ENCODE data around the gene ELMO1.

The ELMO1 gene

DNA sequence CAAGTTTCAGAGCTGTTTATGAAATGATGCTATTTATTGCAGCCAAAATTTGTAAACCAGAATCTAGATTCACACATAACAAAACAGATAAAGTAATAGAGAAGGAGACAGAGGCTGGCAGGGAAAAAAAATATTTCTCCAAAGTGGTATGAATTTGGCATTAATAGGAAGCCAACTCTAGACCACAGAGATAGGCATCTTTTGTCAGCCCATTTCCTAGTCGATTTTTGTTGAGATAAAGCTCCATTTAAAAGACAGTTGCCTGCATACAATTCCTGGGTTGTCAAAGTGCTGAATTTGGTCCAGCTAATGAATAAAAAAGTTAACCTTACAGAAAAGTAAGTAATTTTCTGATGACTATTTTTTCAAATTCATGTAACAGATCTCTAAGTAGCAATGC, 219.3 kb downstream of the ELMO1 start:
- in situ Hi-C loops (cut with HindIII; ENCODE audit: low pct_ligation_motif_present, low pct_unique_long_range_greater_than_20kb, low sequenced_read_pairs): no loop called here

DNA sequence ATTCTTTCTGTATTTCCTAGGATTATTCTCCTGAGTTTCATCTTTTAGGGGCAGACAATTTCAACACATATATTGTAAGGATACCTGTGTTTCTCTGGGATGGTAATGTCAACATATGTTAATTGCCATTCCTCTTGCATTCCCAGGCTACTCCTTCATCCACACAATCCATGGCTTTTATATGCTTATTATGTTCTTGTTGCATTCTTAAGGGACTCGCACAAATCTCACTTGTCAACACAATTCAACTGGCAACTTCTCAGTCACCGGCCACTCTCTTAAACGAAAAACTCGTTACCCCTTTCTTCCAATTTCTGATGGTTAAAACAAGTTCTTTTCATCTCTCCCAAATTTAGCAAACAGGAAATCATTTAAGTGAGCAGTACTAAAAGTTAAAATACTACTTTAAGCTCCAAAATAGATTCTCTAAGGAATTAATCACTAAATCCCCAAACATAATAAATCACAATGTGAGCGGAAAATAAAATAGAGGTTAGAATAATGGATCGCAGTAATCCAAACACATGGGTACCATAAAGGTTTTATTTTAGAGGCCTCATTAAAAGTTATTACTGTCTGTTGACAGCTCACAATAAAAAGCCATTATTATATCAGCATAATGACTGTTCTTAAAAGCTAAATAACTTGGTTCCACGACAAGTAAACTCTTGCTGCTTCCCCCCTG, 223.2 kb downstream of the ELMO1 start:
- in situ Hi-C loops (cut with HindIII; ENCODE audit: low pct_ligation_motif_present, low pct_unique_long_range_greater_than_20kb, low sequenced_read_pairs): no loop called here
- no peak for DNase-seq

More for the DNA sequence above, 219.3 kb downstream of the ELMO1 start:
- no peak for DNase-seq

DNA sequence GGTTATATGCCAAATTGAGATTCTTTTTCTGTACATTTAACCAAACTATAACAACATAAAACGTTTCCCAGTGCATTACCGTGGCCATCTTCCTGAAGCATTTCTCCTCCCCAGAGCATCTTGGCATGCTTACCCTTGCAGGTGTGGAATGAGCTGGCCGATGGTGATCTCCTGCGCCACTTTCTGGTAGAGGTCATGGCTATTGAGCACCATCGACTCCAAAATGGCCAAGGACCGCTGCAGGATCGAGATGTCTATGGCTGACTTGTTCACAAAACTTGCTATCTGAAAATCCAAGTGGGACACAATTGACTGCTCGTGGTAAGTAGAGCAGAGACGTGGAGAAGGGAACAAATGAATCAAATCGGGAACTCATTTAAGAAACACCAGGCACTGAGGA, 223.9 kb downstream of the ELMO1 start:
- in situ Hi-C loops (cut with HindIII; ENCODE audit: low pct_ligation_motif_present, low pct_unique_long_range_greater_than_20kb, low sequenced_read_pairs): loop anchor here (25.0 kb wide), 1 partner anchor 737 kb away; no protein-coding TSS in a partner anchor

DNA sequence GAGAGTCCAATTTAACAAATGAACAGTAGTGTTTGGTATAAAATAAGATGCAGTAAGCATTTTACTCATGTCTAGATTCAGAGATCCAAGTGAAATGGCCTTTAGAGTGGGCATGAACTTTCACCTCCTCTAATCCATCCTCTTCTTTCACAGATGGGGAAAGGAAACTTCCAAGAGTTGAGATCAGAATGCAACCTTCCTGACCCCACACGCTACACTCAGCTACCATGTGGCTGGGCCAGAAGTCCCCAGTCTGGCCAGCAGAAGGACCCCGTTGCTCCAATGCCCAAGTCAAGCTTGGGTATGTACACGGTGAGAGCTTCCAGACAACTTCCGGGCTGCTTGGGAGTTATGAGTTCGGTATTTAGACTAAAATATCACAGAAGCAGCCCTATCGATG, 228.0 kb downstream of the ELMO1 start:
- in situ Hi-C loops (cut with HindIII; ENCODE audit: low pct_ligation_motif_present, low pct_unique_long_range_greater_than_20kb, low sequenced_read_pairs): loop anchor here (25.0 kb wide), 1 partner anchor 733 kb away; no protein-coding TSS in a partner anchor
- no peak for DNase-seq

More for the DNA sequence above, 223.9 kb downstream of the ELMO1 start:
- DNase-seq: no peak

DNA sequence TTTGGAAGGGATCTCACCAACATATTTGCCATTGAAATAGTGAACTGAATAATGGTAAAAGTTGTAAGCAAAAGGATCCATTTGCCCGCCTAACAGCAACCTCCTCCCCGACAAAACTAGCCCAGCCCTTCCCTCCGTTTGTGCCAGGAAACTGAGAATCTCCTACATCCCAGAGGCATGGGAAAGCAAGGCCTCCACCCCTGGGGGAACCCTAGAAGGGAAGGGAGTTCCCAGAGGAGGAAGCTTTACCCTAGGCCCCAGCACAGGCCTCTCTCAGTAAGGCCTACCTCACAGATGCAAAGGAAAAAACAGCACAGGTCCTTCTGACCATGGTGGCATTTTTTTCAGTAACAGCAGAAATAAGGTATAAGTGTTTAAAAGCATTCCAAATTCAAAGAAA, 229.7 kb downstream of the ELMO1 start:
- in situ Hi-C loops (cut with HindIII; ENCODE audit: low pct_ligation_motif_present, low pct_unique_long_range_greater_than_20kb, low sequenced_read_pairs): loop anchor here (25.0 kb wide), 1 partner anchor 732 kb away; no protein-coding TSS in a partner anchor
- DNase-seq: no peak

DNA sequence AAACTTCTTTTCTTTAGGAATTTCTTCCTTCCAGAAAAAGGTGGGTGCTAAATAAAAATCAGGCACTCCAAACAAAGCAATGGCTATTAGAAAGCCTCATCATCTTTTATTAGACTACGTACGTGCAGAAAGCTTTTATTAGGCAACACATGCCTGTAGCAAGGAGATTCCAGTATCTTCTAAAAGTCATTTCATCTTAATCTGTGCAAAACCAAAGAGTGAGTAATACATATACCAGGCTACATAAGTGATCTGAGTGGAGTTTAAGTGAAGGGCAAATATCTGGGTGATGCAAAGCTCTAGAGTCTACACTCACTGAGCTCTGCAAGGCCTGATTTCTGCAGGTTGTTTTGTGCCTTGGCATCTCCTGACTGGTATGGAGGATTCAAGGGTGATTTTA, 231.7 kb downstream of the ELMO1 start:
- no peak for DNase-seq
- in situ Hi-C loops (cut with HindIII; ENCODE audit: low pct_ligation_motif_present, low pct_unique_long_range_greater_than_20kb, low sequenced_read_pairs): loop anchor here (25.0 kb wide), 1 partner anchor 730 kb away; no protein-coding TSS in a partner anchor

DNA sequence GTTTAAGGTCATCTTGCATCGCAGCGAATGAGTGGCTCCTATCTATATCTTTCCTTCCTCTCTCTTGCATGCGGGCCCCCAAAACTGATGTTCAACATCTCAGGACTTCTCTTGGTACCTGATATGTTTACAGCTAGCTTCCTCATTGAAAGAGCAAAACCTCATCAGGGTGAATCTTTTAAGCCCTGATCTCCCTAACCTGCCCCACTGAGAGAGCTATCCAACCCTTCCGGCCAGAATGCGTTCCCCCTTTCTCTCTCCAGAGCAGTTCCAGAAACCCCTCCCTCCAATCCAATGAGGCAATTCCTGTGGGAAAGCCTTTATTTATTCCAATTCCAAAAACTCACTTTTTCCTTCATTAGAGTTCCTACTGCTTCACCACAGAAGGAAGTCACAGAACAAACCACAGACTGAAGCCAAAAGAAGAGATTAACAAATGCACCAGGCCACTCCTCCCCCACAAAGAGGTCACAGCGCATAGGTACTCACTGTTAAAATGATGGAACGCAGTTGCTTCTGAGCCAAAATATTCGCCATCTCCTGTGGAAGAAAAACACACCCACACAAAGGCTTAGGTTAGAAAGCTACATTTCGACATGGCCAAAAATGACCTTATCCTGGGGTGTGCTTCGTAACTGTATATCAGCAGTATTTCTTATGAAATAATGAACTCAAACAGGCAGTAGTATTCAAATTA, 232.4 kb downstream of the ELMO1 start:
- no peak for DNase-seq
- in situ Hi-C loops (cut with HindIII; ENCODE audit: low pct_ligation_motif_present, low pct_unique_long_range_greater_than_20kb, low sequenced_read_pairs): loop anchor here (25.0 kb wide), 1 partner anchor 729 kb away; no protein-coding TSS in a partner anchor

DNA sequence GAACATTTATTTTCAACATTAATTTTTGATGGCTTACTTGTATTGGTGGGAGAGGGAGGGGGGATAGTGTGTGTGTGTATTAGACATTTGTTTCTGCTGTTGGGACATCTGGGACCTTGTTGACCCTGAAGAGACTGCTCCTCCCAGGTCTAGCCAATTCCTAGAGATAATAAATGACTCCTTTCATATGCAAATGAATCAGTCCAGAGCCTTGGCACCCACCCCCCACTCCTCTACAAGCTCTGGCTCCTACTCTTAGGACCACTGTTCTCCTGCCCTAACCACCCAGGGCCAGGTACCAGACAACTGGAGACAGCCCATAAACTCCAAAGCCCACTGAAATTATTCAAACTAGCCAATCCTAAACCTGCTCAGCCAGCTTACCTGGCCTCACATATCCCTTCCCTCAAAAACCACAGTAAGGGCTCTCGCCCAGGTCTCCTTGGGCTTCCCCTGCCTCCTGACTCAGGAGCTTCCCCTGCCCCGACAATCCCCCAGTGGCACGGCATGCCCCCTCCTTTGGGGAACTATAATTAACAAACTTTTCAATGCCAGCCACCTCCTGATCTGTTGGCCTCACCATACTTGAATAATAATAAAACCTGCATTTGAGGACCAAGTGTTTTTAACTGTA, 233.3 kb downstream of the ELMO1 start:
- no peak for DNase-seq
- in situ Hi-C loops (cut with HindIII; ENCODE audit: low pct_ligation_motif_present, low pct_unique_long_range_greater_than_20kb, low sequenced_read_pairs): loop anchor here (25.0 kb wide), 1 partner anchor 728 kb away; no protein-coding TSS in a partner anchor

DNA sequence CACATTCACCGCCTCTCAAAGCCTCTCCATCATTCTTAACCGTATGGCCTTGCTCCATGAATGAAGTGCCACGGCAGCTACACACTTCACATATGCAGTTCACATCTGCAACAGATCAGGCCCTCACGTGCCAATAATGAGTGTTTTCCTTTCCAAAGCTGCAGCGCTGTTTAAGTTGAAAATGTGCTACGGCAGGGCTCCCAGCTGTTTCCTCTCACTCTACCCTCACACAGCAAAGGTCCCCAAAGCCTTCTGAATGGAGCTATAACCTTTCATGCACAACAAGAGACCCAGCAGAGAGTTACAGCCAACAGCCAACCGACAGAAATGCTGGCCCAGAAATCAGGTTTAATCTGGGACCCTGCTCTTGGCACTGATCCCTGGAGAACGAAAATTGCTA, 236.1 kb downstream of the ELMO1 start:
- in situ Hi-C loops (cut with HindIII; ENCODE audit: low pct_ligation_motif_present, low pct_unique_long_range_greater_than_20kb, low sequenced_read_pairs): loop anchor here (25.0 kb wide), 1 partner anchor 725 kb away; no protein-coding TSS in a partner anchor
- no peak for DNase-seq

DNA sequence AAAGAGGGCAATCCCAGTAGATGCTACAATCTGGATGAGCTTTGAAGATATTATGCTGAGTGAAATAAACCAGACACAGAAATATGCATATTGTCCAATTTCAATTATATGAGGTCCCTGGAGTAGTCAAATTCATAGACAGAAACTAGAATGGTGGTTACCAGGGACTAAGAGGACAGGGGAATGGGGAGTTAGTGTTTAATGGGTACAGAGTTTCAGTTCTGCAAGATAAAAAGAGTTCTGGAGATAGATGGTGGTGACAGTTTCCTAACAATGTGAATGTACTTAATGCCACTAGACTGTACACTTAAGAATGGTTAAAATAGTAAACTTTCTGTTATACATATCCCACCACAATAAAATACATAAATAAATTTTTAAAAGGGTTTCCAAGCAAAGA, 236.6 kb downstream of the ELMO1 start:
- in situ Hi-C loops (cut with HindIII; ENCODE audit: low pct_ligation_motif_present, low pct_unique_long_range_greater_than_20kb, low sequenced_read_pairs): loop anchor here (25.0 kb wide), 1 partner anchor 725 kb away; no protein-coding TSS in a partner anchor

DNA sequence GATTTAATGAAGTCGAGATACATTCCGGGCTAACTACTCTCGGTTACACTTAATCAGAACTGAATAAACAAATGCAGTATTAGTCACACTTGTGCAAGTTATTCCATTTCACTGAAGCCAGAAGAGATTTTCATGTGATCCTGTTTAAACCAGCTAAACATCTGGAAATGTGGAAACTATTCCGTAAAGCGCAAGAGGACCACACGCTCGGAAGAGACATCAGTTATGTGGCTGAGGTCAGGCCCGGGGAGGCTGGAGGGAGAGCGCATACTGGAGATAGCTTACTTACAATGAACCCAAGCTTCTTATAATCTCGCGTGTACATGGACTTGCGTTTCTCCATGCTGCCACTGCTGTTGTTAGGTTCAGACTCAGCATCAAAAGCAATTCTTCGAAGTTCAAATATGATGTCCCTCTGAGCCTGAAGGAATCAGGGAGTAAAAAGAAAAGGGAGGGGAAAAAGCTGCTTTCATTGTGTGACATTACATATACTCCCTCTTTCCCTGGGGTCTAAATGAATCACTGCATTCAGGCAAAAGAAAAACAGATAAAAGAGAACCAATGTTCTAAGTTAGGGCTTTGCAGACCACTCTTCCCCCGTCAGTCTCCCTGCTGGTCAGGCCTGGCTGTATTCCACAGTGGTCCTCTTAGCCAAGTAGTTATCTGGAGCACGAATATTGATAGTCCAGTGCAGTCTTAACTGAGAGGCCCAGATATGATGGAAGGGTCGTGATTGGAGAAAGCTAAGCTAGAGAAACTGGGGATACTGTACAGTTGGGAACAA, 237.4 kb downstream of the ELMO1 start:
- in situ Hi-C loops (cut with HindIII; ENCODE audit: low pct_ligation_motif_present, low pct_unique_long_range_greater_than_20kb, low sequenced_read_pairs): loop anchor here (25.0 kb wide), 1 partner anchor 724 kb away; no protein-coding TSS in a partner anchor
- DNase-seq: no peak

More for the DNA sequence above, 236.6 kb downstream of the ELMO1 start:
- DNase-seq: no peak

DNA sequence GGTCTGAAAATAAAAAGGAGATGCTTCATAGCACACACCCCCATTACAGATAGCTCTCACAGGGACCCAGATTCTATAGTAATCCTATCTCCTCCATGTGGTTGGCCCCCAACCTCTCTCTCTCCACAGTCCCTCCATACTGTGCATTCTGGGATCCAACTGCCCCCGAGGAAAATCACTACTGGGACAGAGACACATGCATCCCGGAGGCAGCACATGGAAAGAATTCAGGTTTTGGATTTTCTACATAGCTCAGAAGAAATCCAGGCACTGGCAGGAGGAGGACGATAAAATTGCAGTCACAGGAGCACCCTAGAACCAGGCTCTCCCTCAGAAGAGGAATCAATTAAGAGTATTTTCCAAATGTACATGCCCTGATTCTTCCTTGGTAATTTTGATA, 239.5 kb downstream of the ELMO1 start:
- in situ Hi-C loops (cut with HindIII; ENCODE audit: low pct_ligation_motif_present, low pct_unique_long_range_greater_than_20kb, low sequenced_read_pairs): loop anchor here (25.0 kb wide), 1 partner anchor 722 kb away; no protein-coding TSS in a partner anchor

DNA sequence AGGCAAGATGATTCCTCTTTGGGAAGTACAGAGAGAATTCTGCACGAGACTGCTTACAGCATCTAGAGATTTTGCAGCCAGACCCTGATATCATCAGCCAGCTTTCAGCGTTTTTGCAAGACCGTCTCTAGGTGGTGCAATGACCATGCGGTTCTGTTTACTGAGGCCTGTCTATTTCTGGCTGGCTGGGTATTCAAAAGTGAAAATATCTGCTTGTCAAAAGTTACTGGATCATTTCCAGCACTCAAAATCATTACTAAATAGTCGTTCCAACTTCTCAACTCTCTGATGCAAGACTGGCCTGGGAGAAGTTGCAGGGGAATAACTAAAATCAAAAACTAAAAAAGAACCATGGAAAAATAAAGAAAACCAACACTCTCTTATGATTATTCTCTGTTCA, 240.1 kb downstream of the ELMO1 start:
- in situ Hi-C loops (cut with HindIII; ENCODE audit: low pct_ligation_motif_present, low pct_unique_long_range_greater_than_20kb, low sequenced_read_pairs): loop anchor here (25.0 kb wide), 1 partner anchor 721 kb away; no protein-coding TSS in a partner anchor

More for the DNA sequence above, 239.5 kb downstream of the ELMO1 start:
- no peak for DNase-seq

DNA sequence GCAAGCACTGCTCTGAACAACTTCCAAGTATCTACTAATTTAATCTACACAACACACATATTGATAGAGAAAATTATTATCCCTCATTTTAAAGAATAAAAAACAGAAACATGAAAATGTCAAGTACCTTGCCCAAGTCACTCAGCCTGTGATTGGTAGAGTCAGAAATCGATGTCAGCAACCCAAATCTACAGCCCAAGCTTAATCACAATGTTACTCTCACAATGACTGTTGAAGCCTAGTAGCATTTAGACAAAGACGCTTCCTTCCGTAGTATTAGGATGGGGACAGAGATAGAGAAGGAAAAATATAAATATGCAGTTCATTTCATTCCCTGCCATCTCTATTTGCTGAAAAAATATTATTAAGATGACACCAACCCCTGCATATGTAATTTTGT, 242.5 kb downstream of the ELMO1 start:
- in situ Hi-C loops (cut with HindIII; ENCODE audit: low pct_ligation_motif_present, low pct_unique_long_range_greater_than_20kb, low sequenced_read_pairs): loop anchor here (25.0 kb wide), 1 partner anchor 719 kb away; no protein-coding TSS in a partner anchor
- DNase-seq: no peak

More for the DNA sequence above, 240.1 kb downstream of the ELMO1 start:
- DNase-seq: peak; percentile 44

DNA sequence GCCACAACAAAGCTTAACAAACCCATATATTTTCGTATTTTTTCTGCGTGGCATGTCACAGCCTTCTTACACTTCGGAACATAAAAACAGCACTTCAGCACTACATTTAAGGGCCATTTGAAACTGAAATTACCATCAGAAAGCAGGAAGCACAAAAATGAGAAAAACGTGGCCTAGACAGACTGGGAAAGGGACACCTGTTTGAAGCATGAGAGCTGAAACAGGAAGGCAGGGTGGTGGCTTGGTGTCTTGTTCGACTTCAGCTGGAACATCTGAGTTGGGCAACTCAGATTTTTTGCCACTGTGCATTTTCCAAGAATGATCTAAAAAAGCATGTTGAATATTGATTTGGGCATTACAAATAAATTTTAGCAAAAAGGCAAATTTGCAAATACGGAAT, 243.2 kb downstream of the ELMO1 start:
- no peak for DNase-seq
- in situ Hi-C loops (cut with HindIII; ENCODE audit: low pct_ligation_motif_present, low pct_unique_long_range_greater_than_20kb, low sequenced_read_pairs): loop anchor here (25.0 kb wide), 1 partner anchor 718 kb away; no protein-coding TSS in a partner anchor

DNA sequence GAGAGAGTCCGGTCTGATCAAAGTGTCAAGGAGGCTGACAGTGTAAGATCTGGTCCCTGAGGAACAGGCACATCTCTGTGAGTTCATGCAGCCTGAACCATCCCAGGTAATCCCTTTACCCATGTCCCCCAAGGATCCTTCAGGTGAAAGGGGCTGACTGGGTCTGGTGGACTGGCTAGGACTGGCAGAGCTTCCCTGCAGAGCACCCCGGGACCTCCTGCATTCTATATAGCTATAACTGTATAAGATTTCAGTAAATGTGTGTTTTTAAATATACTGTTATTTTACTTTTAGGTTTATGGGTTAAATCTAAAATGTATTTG, 246.8 kb downstream of the ELMO1 start:
- in situ Hi-C loops (cut with HindIII; ENCODE audit: low pct_ligation_motif_present, low pct_unique_long_range_greater_than_20kb, low sequenced_read_pairs): loop anchor here (25.0 kb wide), 1 partner anchor 715 kb away; no protein-coding TSS in a partner anchor

DNA sequence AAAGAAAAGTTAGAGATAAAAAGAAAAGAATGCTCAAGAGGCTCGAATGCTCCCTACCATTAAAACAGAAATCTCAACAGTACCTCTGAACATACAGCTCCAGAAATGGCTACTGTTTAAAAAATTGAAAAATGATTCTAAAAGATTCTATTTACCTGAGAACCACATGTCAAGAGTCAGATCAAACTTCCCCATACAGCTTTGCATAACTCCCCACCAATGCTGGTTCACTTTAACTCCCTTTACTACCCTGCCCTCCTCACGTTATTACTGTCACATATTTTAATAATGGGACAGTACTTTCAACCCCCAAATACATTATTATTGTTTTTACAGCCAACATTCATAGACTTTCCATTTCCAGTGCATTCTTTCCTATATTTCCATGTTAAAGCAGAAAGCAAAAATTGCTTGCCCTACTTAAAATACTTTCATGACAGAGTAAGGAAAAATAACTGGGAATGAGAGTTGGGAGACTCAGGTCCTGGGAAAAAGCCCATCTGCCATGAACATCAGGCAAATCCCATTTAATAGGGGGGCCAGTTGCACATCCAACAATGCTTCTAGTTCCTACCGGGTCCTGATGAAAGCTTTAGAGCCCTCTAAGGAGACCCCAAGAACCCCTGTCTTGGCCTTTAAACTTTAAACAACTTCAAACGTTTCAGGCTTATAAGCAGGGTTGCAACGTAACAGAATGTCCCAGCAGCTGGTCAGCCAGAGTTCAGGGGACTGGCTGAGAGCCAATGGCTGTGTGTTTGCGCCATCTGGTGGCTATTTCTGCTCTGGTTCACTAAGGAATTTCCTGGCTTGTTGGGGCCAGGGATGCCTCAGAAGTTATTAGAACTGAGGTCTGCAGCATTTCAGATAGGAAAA, 247.4 kb downstream of the ELMO1 start:
- in situ Hi-C loops (cut with HindIII; ENCODE audit: low pct_ligation_motif_present, low pct_unique_long_range_greater_than_20kb, low sequenced_read_pairs): loop anchor here (25.0 kb wide), 1 partner anchor 714 kb away; no protein-coding TSS in a partner anchor
- DNase-seq: peak; percentile 79

More for the DNA sequence above, 246.8 kb downstream of the ELMO1 start:
- DNase-seq: no peak

Data from ACHN (cell line).